Hepatocyte (in vitro differentiated cells): Measurements from ENCODE around the gene WDR19. TPM values are rescaled to one million over a fixed set of nuclear protein-coding genes. Genes with fewer than 3 reads are reported as not detected.

ENCODE experiments used
- DNase-seq: peaks from one replicate; pipeline ENCODE4 v3.0.0-alpha.2; 2016; ENCODE audit warnings: low spot score
- H2AFZ ChIP-seq: fragments of 200-600 bp; sonication (generic); 2 replicates; pipeline ENCODE4 v1.6.0; 2016; ENCODE audit warnings: antibody characterized with exemption, mild to moderate bottlenecking
- H3K27ac ChIP-seq: fragments of 200-600 bp; sonication (generic); 2 replicates; pipeline ENCODE4 v1.5.1; 2016; ENCODE audit warnings: mild to moderate bottlenecking
- H3K27me3 ChIP-seq: fragments of 200-600 bp; sonication (generic); 2 replicates; pipeline ENCODE4 v1.6.1; 2016
- H3K36me3 ChIP-seq: fragments of 200-600 bp; sonication (generic); replicated peaks from 2 replicates; pipeline ENCODE4 v1.5.1; 2016; ENCODE audit warnings: low read depth; ENCODE audit not compliant: insufficient read depth
- H3K4me1 ChIP-seq: fragments of 200-600 bp; sonication (generic); 2 replicates; pipeline ENCODE4 v1.5.1; 2016; ENCODE audit warnings: mild to moderate bottlenecking, moderate library complexity; ENCODE audit not compliant: insufficient read depth
- H3K4me2 ChIP-seq: fragments of 200-600 bp; sonication (generic); 2 replicates; pipeline ENCODE4 v1.6.0; 2016
- H3K4me3 ChIP-seq: fragments of 200-600 bp; sonication (generic); 2 replicates; pipeline ENCODE4 v1.5.1; 2016; ENCODE audit warnings: mild to moderate bottlenecking
- H3K79me2 ChIP-seq: fragments of 200-600 bp; sonication (generic); 2 replicates; pipeline ENCODE4 v1.6.0; 2017; ENCODE audit warnings: mild to moderate bottlenecking
- H3K9me2 ChIP-seq: fragments of 200-600 bp; sonication (generic); replicated peaks from 2 replicates; pipeline ENCODE4 v1.6.0; 2017; ENCODE audit warnings: mild to moderate bottlenecking; ENCODE audit not compliant: insufficient read depth
- H3K9me3 ChIP-seq: fragments of 200-600 bp; sonication (generic); 2 replicates; pipeline ENCODE4 v1.5.1; 2016; ENCODE audit warnings: low read depth, mild to moderate bottlenecking
- H4K20me1 ChIP-seq: fragments of 200-600 bp; sonication (generic); 2 replicates; pipeline ENCODE4 v1.6.0; 2016; ENCODE audit warnings: mild to moderate bottlenecking; ENCODE audit not compliant: insufficient read depth, poor library complexity, severe bottlenecking
- CTCF ChIP-seq: fragments of 200-600 bp; sonication (generic); IDR thresholded peaks from 2 replicates; pipeline ENCODE4 v1.5.1; 2016; ENCODE audit warnings: antibody characterized with exemption, mild to moderate bottlenecking; ENCODE audit not compliant: poor library complexity
- EZH2 ChIP-seq: fragments of 200-600 bp; sonication (generic); IDR thresholded peaks from 2 replicates; pipeline ENCODE4 v1.6.1; 2016; ENCODE audit warnings: antibody characterized with exemption, mild to moderate bottlenecking, borderline replicate concordance
- EZH2phosphoT487 ChIP-seq: fragments of 200-600 bp; sonication (generic); IDR thresholded peaks from one replicate; pipeline ENCODE4 v1.6.1; 2018; ENCODE audit warnings: antibody characterized with exemption, mild to moderate bottlenecking, low read depth, moderate library complexity; ENCODE audit not compliant: unreplicated experiment, severe bottlenecking
- WGBS: methylation state at CpG from one replicate; pipeline ENCODE4 v1.1.6; 2016; ENCODE audit warnings: low lambda C conversion rate; ENCODE audit errors: missing lambda C conversion rate; 5-methylcytosine and 5-hydroxymethylcytosine counted together
- polyA plus RNA-seq: library from polyadenylated mRNA; unstranded; fragments of >200 nt; fragmentation: Nextera tagmentation; extraction: Ambion mirVana; gene quantifications from 2 replicates; pipeline ENCODE4 v1.2.1, GENCODE V29; 2016
- total RNA-seq: library from RNA; depleted of rRNA; stranded (reverse); fragments of >200 nt; gene quantifications from 2 replicates; pipeline ENCODE4 v1.2.3, GENCODE V29; 2014

WDR19 gene
- total and polyA plus RNA-seq, 2 experiments from 2014 or later: 13.6 to 30.3 TPM

GRCh38 chr4:39204543-39204942 lies 22.2 kb downstream of the WDR19 start:
- no peaks in the 10 kb centered on the region for H3K9me2 ChIP-seq
- no peaks in the 10 kb centered on the region for H3K27me3 ChIP-seq
- H3K4me1 ChIP-seq: no peaks in the 10 kb centered on the region
- no peaks in the 10 kb centered on the region for H3K9me3 ChIP-seq
- DNase-seq: no peak
- no peaks in the 10 kb centered on the region for H3K79me2 ChIP-seq
- H3K4me2 ChIP-seq: no peak overlapping the region
- no peak overlapping the region for H3K27ac ChIP-seq
- no peak for TF ChIP-seq EZH2
- TF ChIP-seq EZH2phosphoT487: no peak
- TF ChIP-seq CTCF: no peak
- no peaks in the 10 kb centered on the region for H4K20me1 ChIP-seq
- no peak overlapping the region for H3K4me3 ChIP-seq
- H3K36me3 ChIP-seq: no peaks in the 10 kb centered on the region
- no peak overlapping the region for H2AFZ ChIP-seq

DNA sequence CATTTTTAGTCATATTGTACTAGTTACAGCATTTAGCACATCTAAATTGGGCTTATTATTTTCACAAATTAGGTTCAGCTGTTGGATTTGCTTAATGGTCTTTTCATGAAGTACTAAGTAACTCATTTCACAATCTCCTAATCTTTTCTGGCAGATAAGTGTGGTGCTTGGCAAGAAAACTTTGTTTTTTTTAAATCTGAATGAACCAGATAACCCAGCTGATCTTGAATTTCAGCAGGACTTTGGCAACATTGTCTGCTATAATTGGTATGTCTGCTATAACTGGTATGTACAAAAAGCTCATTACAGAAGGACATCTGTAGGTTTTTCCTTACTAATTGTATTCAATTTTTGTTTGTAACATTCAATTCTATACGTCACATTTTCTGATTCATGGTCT lies 22.7 kb downstream of the WDR19 start:
- WGBS: 93% methylated on average over 1 of the region's 1 CpG
- Histone ChIP-seq H3K4me1 (no peaks in the 10 kb centered on the region), H3K27ac (no peak overlapping the region), H3K79me2 (no peaks in the 10 kb centered on the region), H4K20me1 (no peaks in the 10 kb centered on the region), H3K9me2 (no peaks in the 10 kb centered on the region), H3K4me3 (no peak overlapping the region), H3K4me2 (no peak overlapping the region), H3K36me3 (no peaks in the 10 kb centered on the region), H2AFZ (no peak overlapping the region), H3K27me3 (no peaks in the 10 kb centered on the region), H3K9me3 (no peaks in the 10 kb centered on the region)
- DNase-seq: no peak
- TF ChIP-seq EZH2phosphoT487 (no peak), EZH2 (no peak), CTCF (no peak)

DNA sequence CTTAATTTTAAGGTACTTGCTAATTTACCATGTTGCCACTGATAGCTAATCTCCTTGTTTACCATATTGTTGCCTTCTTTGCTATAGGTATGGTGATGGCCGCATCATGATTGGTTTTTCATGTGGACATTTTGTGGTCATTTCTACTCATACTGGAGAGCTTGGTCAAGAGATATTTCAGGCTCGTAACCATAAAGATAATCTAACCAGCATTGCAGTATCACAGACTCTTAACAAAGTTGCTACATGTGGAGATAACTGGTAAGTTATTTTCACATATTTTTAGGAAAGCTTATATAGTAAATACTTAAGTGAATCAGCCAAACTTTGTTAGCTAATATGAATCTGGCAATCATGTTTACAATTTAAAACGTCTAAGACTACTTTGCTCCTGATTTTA lies 23.1 kb downstream of the WDR19 start:
- H3K4me3 ChIP-seq: no peak overlapping the region
- no peaks in the 10 kb centered on the region for H3K4me1 ChIP-seq
- H3K27me3 ChIP-seq: no peaks in the 10 kb centered on the region
- H3K79me2 ChIP-seq: no peaks in the 10 kb centered on the region
- 92% methylated on average over 3 of the region's 3 CpGs for WGBS
- H2AFZ ChIP-seq: no peak overlapping the region
- H3K9me2 ChIP-seq: no peaks in the 10 kb centered on the region
- no peaks in the 10 kb centered on the region for H3K36me3 ChIP-seq
- DNase-seq: no peak
- TF ChIP-seq CTCF (no peak), EZH2phosphoT487 (no peak), EZH2 (no peak)
- no peak overlapping the region for H3K4me2 ChIP-seq
- H3K9me3 ChIP-seq: no peaks in the 10 kb centered on the region
- no peaks in the 10 kb centered on the region for H4K20me1 ChIP-seq
- no peak overlapping the region for H3K27ac ChIP-seq

DNA sequence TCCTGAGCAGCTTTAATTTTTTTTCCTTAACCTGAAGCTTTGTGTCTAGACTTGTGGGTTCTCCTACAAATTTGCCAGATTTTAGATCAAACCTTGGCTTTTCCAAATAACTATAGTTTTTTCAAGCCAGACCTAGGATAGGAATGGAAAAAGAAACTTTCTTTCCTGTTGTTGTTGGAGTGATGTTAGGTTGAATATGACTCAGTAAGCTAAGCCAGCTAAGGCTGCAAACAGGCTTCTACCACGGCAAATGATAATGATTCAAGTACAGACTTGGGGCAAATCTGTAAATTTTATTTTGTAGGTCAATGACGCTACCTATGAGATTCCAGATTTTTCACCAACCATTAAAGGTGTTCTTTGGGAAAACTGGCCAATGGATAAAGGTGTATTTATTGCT lies 45.6 kb downstream of the WDR19 start:
- TF ChIP-seq EZH2 (no peak), CTCF (no peak), EZH2phosphoT487 (no peak)
- Histone ChIP-seq H3K4me3 (no peak overlapping the region), H3K36me3 (no peaks in the 10 kb centered on the region), H2AFZ (no peak overlapping the region), H3K9me3 (no peaks in the 10 kb centered on the region), H3K27ac (no peak overlapping the region), H3K9me2 (no peaks in the 10 kb centered on the region), H3K79me2 (no peaks in the 10 kb centered on the region), H4K20me1 (no peaks in the 10 kb centered on the region), H3K4me1 (no peaks in the 10 kb centered on the region), H3K27me3 (no peaks in the 10 kb centered on the region), H3K4me2 (no peak overlapping the region)
- 65% methylated on average over 2 of the region's 2 CpGs for WGBS
- DNase-seq: no peak
